OCI-LY1 (cell line): ENCODE measurements around the gene DPH6.

Experiments
- EZH2 ChIP-seq: fragments of 200-600 bp; sonication (generic), shearing (Covaris generic); IDR thresholded peaks from 2 replicates; pipeline ENCODE4 v1.8.0; 2017; ENCODE audit warnings: borderline replicate concordance, mixed run types, mild to moderate bottlenecking, antibody characterized with exemption, low read length, moderate library complexity, mixed read lengths
- TF ChIP-seq, protein P1 (sequence below): fragments of 200-600 bp; sonication (generic), shearing (Covaris generic); IDR thresholded peaks from 2 replicates; pipeline ENCODE4 v1.5.1; 2017; ENCODE audit warnings: mild to moderate bottlenecking, antibody characterized with exemption, low read length, moderate library complexity, mixed read lengths

DNA sequence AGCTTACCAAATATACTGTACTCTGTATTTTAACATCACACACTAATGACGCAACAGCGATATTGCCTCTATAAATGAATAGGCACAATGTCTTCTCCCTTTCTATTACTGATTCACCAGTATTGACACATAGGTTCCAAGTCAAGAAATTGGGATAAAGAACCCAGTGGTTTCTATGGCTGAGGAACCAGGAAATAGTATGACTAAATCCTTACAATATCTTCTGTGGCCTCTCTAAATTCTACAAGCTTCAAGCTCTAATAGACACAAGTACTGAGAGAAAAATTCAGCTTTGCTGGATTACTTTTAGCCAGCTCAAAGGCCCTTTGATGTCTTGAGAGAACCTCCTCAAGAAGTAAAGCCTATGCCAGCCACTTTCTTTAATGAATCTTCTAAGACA, 162.5 kb downstream of the DPH6 start:
- TF ChIP-seq, protein P1, sequence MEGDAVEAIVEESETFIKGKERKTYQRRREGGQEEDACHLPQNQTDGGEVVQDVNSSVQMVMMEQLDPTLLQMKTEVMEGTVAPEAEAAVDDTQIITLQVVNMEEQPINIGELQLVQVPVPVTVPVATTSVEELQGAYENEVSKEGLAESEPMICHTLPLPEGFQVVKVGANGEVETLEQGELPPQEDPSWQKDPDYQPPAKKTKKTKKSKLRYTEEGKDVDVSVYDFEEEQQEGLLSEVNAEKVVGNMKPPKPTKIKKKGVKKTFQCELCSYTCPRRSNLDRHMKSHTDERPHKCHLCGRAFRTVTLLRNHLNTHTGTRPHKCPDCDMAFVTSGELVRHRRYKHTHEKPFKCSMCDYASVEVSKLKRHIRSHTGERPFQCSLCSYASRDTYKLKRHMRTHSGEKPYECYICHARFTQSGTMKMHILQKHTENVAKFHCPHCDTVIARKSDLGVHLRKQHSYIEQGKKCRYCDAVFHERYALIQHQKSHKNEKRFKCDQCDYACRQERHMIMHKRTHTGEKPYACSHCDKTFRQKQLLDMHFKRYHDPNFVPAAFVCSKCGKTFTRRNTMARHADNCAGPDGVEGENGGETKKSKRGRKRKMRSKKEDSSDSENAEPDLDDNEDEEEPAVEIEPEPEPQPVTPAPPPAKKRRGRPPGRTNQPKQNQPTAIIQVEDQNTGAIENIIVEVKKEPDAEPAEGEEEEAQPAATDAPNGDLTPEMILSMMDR = no peak
- no peak for TF ChIP-seq EZH2
